GM19463 (cell line): ENCODE results near the gene TMEM223.
"Not testable (repeated sequence)": the region's sequence is repeated elsewhere in the genome, so short reads cannot be mapped to it uniquely, and the experiment has no call there.

Source experiments
- ATAC-seq: cut with Tn5 transposase; IDR thresholded peaks from one replicate; pipeline ENCODE4 v1.9.1; 2021; ENCODE audit warnings: mild to moderate bottlenecking, moderate library complexity; ENCODE audit not compliant: unreplicated experiment

The TMEM223 gene

GRCh38 chr11:62755086-62755615 lies 36.7 kb downstream of the TMEM223 start:
- ATAC-seq, result no peak

GRCh38 chr11:62753736-62754603 lies 37.8 kb downstream of the TMEM223 start, which contains the start of gene ZBTB3:
Gene ZBTB3 (minus strand): TSS chr11:62754160. CDS start chr11:62753664, 496 bp downstream.
- peak; percentile 96 for ATAC-seq

- ATAC-seq, result no peak
These were observed 38.6 kb downstream of the TMEM223 start for GRCh38 chr11:62752994-62753735.

- no peak for ATAC-seq
These were observed 39.5 kb downstream of the TMEM223 start for GRCh38 chr11:62752177-62752785.

- not testable (repeated sequence) for ATAC-seq
These were observed 41.9 kb downstream of the TMEM223 start for GRCh38 chr11:62749931-62750330.

- ATAC-seq, result no peak
These were observed 44.2 kb downstream of the TMEM223 start for GRCh38 chr11:62747475-62748160.
